Astrocyte (in vitro differentiated cells and primary cell): ENCODE results near the gene PARP16. TPM values are rescaled to one million over a fixed set of nuclear protein-coding genes. Genes with fewer than 3 reads are reported as not detected.

ENCODE experiments used
- DNase-seq: peaks from one replicate; pipeline ENCODE4 v3.0.0-alpha.2; 2010; ENCODE audit warnings: low read depth
- FAIRE-seq: peaks from 2 replicates; lab custom pipeline; 2011; peaks lifted over from hg19 to GRCh38; lab: Jason Lieb, UNC
- H2AFZ ChIP-seq: 2 replicates; pipeline ENCODE4 v1.6.0; 2012; ENCODE audit warnings: low read depth, low read length, inconsistent platforms
- H3K27ac ChIP-seq: 2 replicates; pipeline ENCODE4 v1.5.1; 2011; ENCODE audit warnings: low read depth, low read length, inconsistent platforms
- H3K27me3 ChIP-seq: 2 replicates; pipeline ENCODE4 v1.6.0; 2011; ENCODE audit warnings: low read length, inconsistent platforms; ENCODE audit not compliant: insufficient read depth
- H3K36me3 ChIP-seq: 2 replicates; pipeline ENCODE4 v1.5.1; 2011; ENCODE audit warnings: low read length, inconsistent platforms; ENCODE audit not compliant: insufficient read depth
- H3K4me1 ChIP-seq: 2 replicates; pipeline ENCODE4 v1.5.1; 2011; ENCODE audit warnings: low read length, inconsistent platforms; ENCODE audit not compliant: insufficient read depth
- H3K4me2 ChIP-seq: 2 replicates; pipeline ENCODE4 v1.6.0; 2012; ENCODE audit warnings: low read length, inconsistent platforms
- H3K4me3 ChIP-seq: 2 replicates; pipeline ENCODE4 v1.5.1; 2011; ENCODE audit warnings: low read depth, mild to moderate bottlenecking, low read length, inconsistent platforms; ENCODE audit not compliant: insufficient read depth
- H3K79me2 ChIP-seq: 2 replicates; pipeline ENCODE4 v1.6.0; 2012; ENCODE audit warnings: mild to moderate bottlenecking, low read length, inconsistent platforms; ENCODE audit not compliant: insufficient read depth
- H3K9ac ChIP-seq: 2 replicates; pipeline ENCODE4 v1.6.0; 2012; ENCODE audit warnings: mild to moderate bottlenecking, low read length, inconsistent platforms
- H3K9me3 ChIP-seq: 2 replicates; pipeline ENCODE4 v1.5.1; 2012; ENCODE audit warnings: low read depth, mild to moderate bottlenecking, low read length, inconsistent platforms; ENCODE audit not compliant: insufficient read depth
- H4K20me1 ChIP-seq: 2 replicates; pipeline ENCODE4 v1.6.0; 2012; ENCODE audit warnings: low read length, inconsistent platforms; ENCODE audit not compliant: insufficient read depth
- H3K27ac Mint-ChIP-seq: one replicate; pipeline ENCODE4 v1.8.0; 2021; ENCODE audit warnings: mild to moderate bottlenecking, mixed read lengths; ENCODE audit not compliant: unreplicated experiment
- H3K27me3 Mint-ChIP-seq: one replicate; pipeline ENCODE4 v1.8.0; 2021; ENCODE audit warnings: low read depth, mixed read lengths; ENCODE audit not compliant: unreplicated experiment
- H3K36me3 Mint-ChIP-seq: one replicate; pipeline ENCODE4 v1.8.0; 2021; ENCODE audit warnings: low read depth, mixed read lengths; ENCODE audit not compliant: unreplicated experiment
- H3K4me1 Mint-ChIP-seq: one replicate; pipeline ENCODE4 v1.8.0; 2021; ENCODE audit warnings: low read depth, mixed read lengths; ENCODE audit not compliant: unreplicated experiment
- H3K4me3 Mint-ChIP-seq: one replicate; pipeline ENCODE4 v1.8.0; 2021; ENCODE audit warnings: mild to moderate bottlenecking, moderate library complexity, mixed read lengths; ENCODE audit not compliant: unreplicated experiment
- H3K9me3 Mint-ChIP-seq: one replicate; pipeline ENCODE4 v1.8.0; 2021; ENCODE audit warnings: mild to moderate bottlenecking, mixed read lengths; ENCODE audit not compliant: unreplicated experiment
- CTCF ChIP-seq: IDR thresholded peaks from 2 replicates; pipeline ENCODE4 v1.5.1; 2011; ENCODE audit warnings: low read depth, mild to moderate bottlenecking, inconsistent platforms, low read length, moderate library complexity; ENCODE audit not compliant: insufficient read depth
- EZH2 ChIP-seq: IDR thresholded peaks from 2 replicates; pipeline ENCODE4 v1.6.1; 2012; ENCODE audit warnings: mild to moderate bottlenecking, low read length, inconsistent platforms; ENCODE audit not compliant: insufficient read depth
- total RNA-seq: library from RNA; stranded (reverse); gene quantifications from 2 replicates; pipeline ENCODE4 v1.2.1, GENCODE V29; 2021

PARP16 gene
- total RNA-seq, 1 donor from 2014 or later, result 2.7 TPM

- TF ChIP-seq CTCF (no peak), EZH2 (no peak)
- Histone ChIP-seq H3K79me2 (no peaks in the 10 kb centered on the region), H3K27ac (no peak overlapping the region), H3K27me3 (peaks cover 2% of the 10 kb centered on the region), H3K4me2 (no peak overlapping the region), H3K9ac (no peak overlapping the region), H3K36me3 (no peaks in the 10 kb centered on the region), H2AFZ (no peak overlapping the region), H3K4me3 (no peak overlapping the region), H3K4me1 (peaks cover 9% of the 10 kb centered on the region), H4K20me1 (no peaks in the 10 kb centered on the region), H3K9me3 (no peaks in the 10 kb centered on the region)
- no peak overlapping the region for H3K4me3 Mint-ChIP-seq
- H3K4me1 Mint-ChIP-seq, result peaks cover 2% of the 10 kb centered on the region
- DNase-seq (no peak), FAIRE-seq (no peak)
- H3K27ac Mint-ChIP-seq, result no peak overlapping the region
- H3K9me3 Mint-ChIP-seq, result no peaks in the 10 kb centered on the region
- H3K27me3 Mint-ChIP-seq, result peaks cover 2% of the 10 kb centered on the region
- no peaks in the 10 kb centered on the region for H3K36me3 Mint-ChIP-seq
These were observed 6.3 kb upstream of the PARP16 start for GRCh38 chr15:65292938-65293518.

GRCh38 chr15:65290228-65290627 lies 3.5 kb upstream of the PARP16 start:
- Mint-ChIP-seq H3K27ac (no peak overlapping the region), H3K9me3 (no peaks in the 10 kb centered on the region), H3K4me1 (no peaks in the 10 kb centered on the region), H3K36me3 (no peaks in the 10 kb centered on the region), H3K4me3 (no peak overlapping the region), H3K27me3 (peaks cover 2% of the 10 kb centered on the region)
- Histone ChIP-seq H3K9me3 (no peaks in the 10 kb centered on the region), H3K4me3 (no peak overlapping the region), H3K4me1 (peaks cover 7% of the 10 kb centered on the region), H3K36me3 (no peaks in the 10 kb centered on the region), H4K20me1 (no peaks in the 10 kb centered on the region), H3K9ac (no peak overlapping the region), H3K27ac (no peak overlapping the region), H3K4me2 (no peak overlapping the region), H3K79me2 (no peaks in the 10 kb centered on the region), H2AFZ (no peak overlapping the region), H3K27me3 (peaks cover 2% of the 10 kb centered on the region)
- no peak for DNase-seq
- TF ChIP-seq EZH2 (no peak), CTCF (no peak)
- FAIRE-seq, result no peak

- no peak overlapping the region for H3K4me3 Mint-ChIP-seq
- no peak overlapping the region for H3K9ac ChIP-seq
- H3K4me1 ChIP-seq, result peaks cover 6% of the 10 kb centered on the region
- no peak for TF ChIP-seq EZH2
- TF ChIP-seq CTCF, result no peak
- H2AFZ ChIP-seq, result no peak overlapping the region
- H3K27ac ChIP-seq, result no peak overlapping the region
- FAIRE-seq (no peak), DNase-seq (no peak)
- no peaks in the 10 kb centered on the region for H3K9me3 ChIP-seq
- H3K36me3 ChIP-seq, result no peaks in the 10 kb centered on the region
- H3K27ac Mint-ChIP-seq, result no peak overlapping the region
- no peak overlapping the region for H3K4me2 ChIP-seq
- peaks cover 2% of the 10 kb centered on the region for H3K27me3 Mint-ChIP-seq
- H3K36me3 Mint-ChIP-seq, result no peaks in the 10 kb centered on the region
- peaks cover 2% of the 10 kb centered on the region for H3K27me3 ChIP-seq
- no peaks in the 10 kb centered on the region for H4K20me1 ChIP-seq
- H3K79me2 ChIP-seq, result no peaks in the 10 kb centered on the region
- H3K4me1 Mint-ChIP-seq, result no peaks in the 10 kb centered on the region
- H3K9me3 Mint-ChIP-seq, result no peaks in the 10 kb centered on the region
- no peak overlapping the region for H3K4me3 ChIP-seq
These were observed 2.7 kb upstream of the PARP16 start for GRCh38 chr15:65289261-65289854.
